NCI-H748 (cell line): ENCODE measurements around the gene NTN5.
"Not testable (repeated sequence)": the region's sequence is repeated elsewhere in the genome, so short reads cannot be mapped to it uniquely, and the experiment has no call there.

Experiments used
- DNase-seq: peaks from one replicate; lab custom pipeline; 2025; ENCODE audit not compliant: unreplicated experiment; lab: John Stamatoyannopoulos, UW

The NTN5 gene

GRCh38 chr19:48669903-48670668, 2.7 kb downstream of the NTN5 start:
- no peak for DNase-seq

GRCh38 chr19:48668761-48669160, 4.1 kb downstream of the NTN5 start:
- DNase-seq = no peak

GRCh38 chr19:48668332-48668731, 4.5 kb downstream of the NTN5 start:
- DNase-seq = no peak

GRCh38 chr19:48665786-48666185, 7.0 kb downstream of the NTN5 start:
- DNase-seq = no peak

GRCh38 chr19:48664476-48664875, 8.3 kb downstream of the NTN5 start:
- DNase-seq = no peak

- DNase-seq = no peak
Observed at GRCh38 chr19:48663667-48664066, 9.2 kb downstream of the NTN5 start.

GRCh38 chr19:48661711-48662090, 11.1 kb downstream of the NTN5 start:
- DNase-seq = no peak

- peak; percentile 72 for DNase-seq
Observed at GRCh38 chr19:48660852-48661710, 11.7 kb downstream of the NTN5 start.

- no peak for DNase-seq
Observed at GRCh38 chr19:48659768-48660167, 13.0 kb downstream of the NTN5 start.

GRCh38 chr19:48658483-48658882, 14.3 kb downstream of the NTN5 start:
- DNase-seq = no peak

GRCh38 chr19:48657828-48658227, 15.0 kb downstream of the NTN5 start:
- DNase-seq = not testable (repeated sequence)

GRCh38 chr19:48656840-48657474, 15.9 kb downstream of the NTN5 start:
- no peak for DNase-seq

GRCh38 chr19:48654299-48655059, 18.3 kb downstream of the NTN5 start:
- DNase-seq = no peak

GRCh38 chr19:48651683-48652048, 21.2 kb downstream of the NTN5 start:
- DNase-seq = no peak

- no peak for DNase-seq
Observed at GRCh38 chr19:48650974-48651682, 21.7 kb downstream of the NTN5 start.

- no peak for DNase-seq
Observed at GRCh38 chr19:48648134-48648533, 24.7 kb downstream of the NTN5 start.

- no peak for DNase-seq
Observed at GRCh38 chr19:48646722-48647216, 26.0 kb downstream of the NTN5 start.

- DNase-seq = peak; percentile 94
Observed at GRCh38 chr19:48646001-48646721, 26.7 kb downstream of the NTN5 start, which contains the start of gene CA11. TSS of gene CA11 (minus strand) at chr19:48646187. CDS start at chr19:48645632, 555 bp downstream.

- peak; percentile 74 for DNase-seq
Observed at GRCh38 chr19:48645620-48646000, 27.2 kb downstream of the NTN5 start.
